Activated B cell treated with CpG ODN at 0.5 μM for 24 hours (primary cell): ENCODE measurements around the gene VPS13D. TPM values are rescaled to one million over a fixed set of nuclear protein-coding genes. Genes with fewer than 3 reads are reported as not detected.

ENCODE experiments used
- ATAC-seq: fragments of 200-7000 bp; cut with Tn5 transposase; one replicate; pipeline ENCODE4 v1.10.0; 2021; ENCODE audit warnings: low read depth, mild to moderate bottlenecking, moderate library complexity
- CTCF ChIA-PET: fragments of 350-600 bp; sonication (Branson Sonifier 250); formaldehyde crosslinking; loops from one replicate; lab custom pipeline; 2021; ENCODE audit warnings: antibody characterized with exemption; lab: Charles Lee
- POLR2A ChIA-PET: fragments of 350-600 bp; sonication (Branson Sonifier 250); formaldehyde crosslinking; loops from one replicate; lab custom pipeline; 2021; ENCODE audit warnings: antibody characterized with exemption; lab: Charles Lee
- DNase-seq: peaks from one replicate; pipeline ENCODE4 v3.0.0; 2022
- H3K27ac Mint-ChIP-seq: one replicate; pipeline ENCODE4 v1.8.0; 2020; ENCODE audit warnings: mixed read lengths
- H3K27me3 Mint-ChIP-seq: one replicate; pipeline ENCODE4 v1.8.0; 2021; ENCODE audit warnings: mixed read lengths
- H3K36me3 Mint-ChIP-seq: one replicate; pipeline ENCODE4 v1.8.0; 2021; ENCODE audit warnings: low read depth, mixed read lengths
- H3K4me1 Mint-ChIP-seq: one replicate; pipeline ENCODE4 v1.8.0; 2021; ENCODE audit warnings: mixed read lengths
- H3K4me3 Mint-ChIP-seq: one replicate; pipeline ENCODE4 v1.8.0; 2020; ENCODE audit warnings: mild to moderate bottlenecking, mixed read lengths
- H3K9me3 Mint-ChIP-seq: one replicate; pipeline ENCODE4 v1.8.0; 2020; ENCODE audit warnings: mixed read lengths
- CTCF ChIP-seq: fragments of 200-600 bp; IDR thresholded peaks from one replicate; pipeline ENCODE4 v1.8.0; 2022; ENCODE audit warnings: antibody characterized with exemption, mild to moderate bottlenecking
- intact Hi-C: fragments of 100-400 bp; cut with micrococcal nuclease; formaldehyde crosslinking; loops from one replicate; pipeline ENCODE4 v1.15.1; 2024
- total RNA-seq: library from RNA; stranded (reverse); gene quantifications from 2 replicates; pipeline ENCODE4 v1.2.3, GENCODE V29; 2022

Gene VPS13D
- total RNA-seq, 1 donor from 2014 or later, result 64.5 TPM

DNA sequence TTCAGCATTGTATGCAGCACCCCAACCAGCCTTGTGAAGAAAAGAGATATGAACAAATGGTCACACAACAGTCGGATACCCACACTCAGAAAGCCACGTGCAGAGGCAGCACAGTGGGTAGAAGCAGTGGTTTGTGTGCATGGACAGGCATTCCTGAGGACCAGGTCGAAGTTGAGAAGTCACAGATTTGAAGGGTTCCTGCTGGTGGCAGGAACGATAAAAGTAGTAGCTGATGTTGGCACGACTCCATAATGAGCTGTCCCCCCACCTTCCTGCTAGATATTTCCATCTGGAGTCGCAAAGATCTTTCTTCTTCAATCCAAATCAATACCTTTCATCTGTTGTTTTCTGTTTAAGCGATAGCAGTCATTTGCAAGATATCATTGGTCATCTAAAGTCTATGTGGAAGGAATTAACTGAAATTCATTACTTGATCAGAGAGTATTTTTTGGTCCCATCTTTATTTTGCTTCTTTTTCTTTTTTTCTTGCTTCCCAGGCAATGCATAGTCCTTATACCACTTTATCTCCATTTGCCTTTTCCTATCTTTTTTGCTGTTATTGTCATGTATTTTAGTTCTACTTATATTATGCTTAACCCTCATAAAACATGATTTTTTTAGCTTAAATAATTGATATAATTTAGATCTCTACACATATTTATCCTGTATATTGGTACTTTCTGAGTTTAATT, 211.7 kb downstream of the VPS13D start:
- Mint-ChIP-seq H3K36me3 (peaks cover 69% of the 10 kb centered on the region), H3K4me3 (no peak overlapping the region), H3K4me1 (peaks cover 23% of the 10 kb centered on the region), H3K27me3 (no peaks in the 10 kb centered on the region), H3K27ac (no peak overlapping the region), H3K9me3 (no peaks in the 10 kb centered on the region)
- DNase-seq, result no peak
- ATAC-seq, result no peak
- intact Hi-C loops, result no loop called here
- no peak for TF ChIP-seq CTCF
- ChIA-PET CTCF (no interaction called here), POLR2A (interaction anchor here (0.6 kb wide), 1 partner anchor 154 kb away, joined by 3 read pairs; no protein-coding TSS in a partner anchor)

GRCh38 chr1:12442217-12442616, 212.4 kb downstream of the VPS13D start:
- Mint-ChIP-seq H3K27me3 (no peaks in the 10 kb centered on the region), H3K4me3 (no peak overlapping the region), H3K27ac (no peak overlapping the region), H3K36me3 (peaks cover 68% of the 10 kb centered on the region), H3K9me3 (no peaks in the 10 kb centered on the region), H3K4me1 (peaks cover 18% of the 10 kb centered on the region)
- intact Hi-C loops, result no loop called here
- ATAC-seq (no peak), DNase-seq (no peak)
- POLR2A ChIA-PET, result interaction anchor here (0.6 kb wide), 1 partner anchor 154 kb away, joined by 3 read pairs; no protein-coding TSS in a partner anchor
- TF ChIP-seq CTCF, result no peak
- CTCF ChIA-PET, result no interaction called here

- intact Hi-C loops, result no loop called here
- DNase-seq, result no peak
- Mint-ChIP-seq H3K9me3 (no peaks in the 10 kb centered on the region), H3K36me3 (peaks cover 65% of the 10 kb centered on the region), H3K4me1 (peaks cover 14% of the 10 kb centered on the region), H3K27ac (no peak overlapping the region), H3K27me3 (no peaks in the 10 kb centered on the region), H3K4me3 (no peak overlapping the region)
- no peak for TF ChIP-seq CTCF
- CTCF ChIA-PET, result no interaction called here
- no peak for ATAC-seq
- POLR2A ChIA-PET, result no interaction called here
Observed at GRCh38 chr1:12443151-12443550, 213.3 kb downstream of the VPS13D start.

DNA sequence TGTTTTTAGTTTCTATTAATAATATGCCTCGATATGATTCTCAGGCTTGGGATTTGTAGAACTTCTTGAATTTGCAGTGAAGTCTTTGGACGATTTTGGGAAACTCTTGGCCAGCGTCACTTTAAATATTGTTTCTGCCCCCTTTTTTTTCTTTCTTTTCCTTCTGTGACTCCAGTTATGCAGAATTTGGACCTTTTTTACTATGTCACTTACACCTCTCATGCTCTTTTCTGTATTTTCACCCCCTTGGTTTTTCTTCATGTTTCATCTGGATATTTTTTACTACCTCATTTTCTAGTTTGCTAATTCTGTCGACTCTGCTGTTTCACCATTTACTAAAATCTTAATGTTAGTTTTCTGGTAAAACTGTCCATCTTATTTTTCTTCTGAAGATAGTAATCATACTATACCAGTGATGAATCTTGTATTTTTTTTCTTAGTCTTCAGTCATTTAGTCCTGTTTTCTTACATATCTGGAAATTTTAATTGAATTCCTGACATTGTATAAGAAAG, 214.6 kb downstream of the VPS13D start:
- TF ChIP-seq CTCF, result no peak
- intact Hi-C loops, result no loop called here
- no peak overlapping the region for H3K27ac Mint-ChIP-seq
- ChIA-PET POLR2A (no interaction called here), CTCF (no interaction called here)
- ATAC-seq (no peak), DNase-seq (no peak)
- peaks cover 54% of the 10 kb centered on the region for H3K36me3 Mint-ChIP-seq
- H3K27me3 Mint-ChIP-seq, result no peaks in the 10 kb centered on the region
- H3K4me1 Mint-ChIP-seq, result peaks cover 10% of the 10 kb centered on the region
- no peak overlapping the region for H3K4me3 Mint-ChIP-seq
- no peaks in the 10 kb centered on the region for H3K9me3 Mint-ChIP-seq

- no peak for TF ChIP-seq CTCF
- Mint-ChIP-seq H3K9me3 (no peaks in the 10 kb centered on the region), H3K4me1 (peaks cover 17% of the 10 kb centered on the region), H3K36me3 (peaks cover 56% of the 10 kb centered on the region), H3K4me3 (no peak overlapping the region), H3K27me3 (no peaks in the 10 kb centered on the region), H3K27ac (no peak overlapping the region)
- POLR2A ChIA-PET, result no interaction called here
- ATAC-seq, result no peak
- intact Hi-C loops, result no loop called here
- CTCF ChIA-PET, result no interaction called here
- no peak for DNase-seq
Observed at GRCh38 chr1:12445257-12445656, 215.4 kb downstream of the VPS13D start.
